Hepatocyte (in vitro differentiated cells): ENCODE measurements around the gene COL20A1.

Experiments used
- CTCF ChIP-seq: fragments of 200-600 bp; sonication (generic); IDR thresholded peaks from 2 replicates; pipeline ENCODE4 v1.5.1; 2016; ENCODE audit warnings: antibody characterized with exemption, mild to moderate bottlenecking; ENCODE audit not compliant: poor library complexity
- EZH2 ChIP-seq: fragments of 200-600 bp; sonication (generic); IDR thresholded peaks from 2 replicates; pipeline ENCODE4 v1.6.1; 2016; ENCODE audit warnings: antibody characterized with exemption, mild to moderate bottlenecking, borderline replicate concordance
- EZH2phosphoT487 ChIP-seq: fragments of 200-600 bp; sonication (generic); IDR thresholded peaks from one replicate; pipeline ENCODE4 v1.6.1; 2018; ENCODE audit warnings: antibody characterized with exemption, mild to moderate bottlenecking, low read depth, moderate library complexity; ENCODE audit not compliant: unreplicated experiment, severe bottlenecking

GRCh38 chr20:63315731-63316491 is 22.9 kb downstream of the COL20A1 start:
- TF ChIP-seq CTCF (no peak), EZH2 (no peak), EZH2phosphoT487 (no peak)
